Effector CD8-positive, alpha-beta T cell (primary cell): Measurements from ENCODE around the gene ETFB.

Experiments
- DNase-seq: peaks from one replicate; lab custom pipeline; 2025; lab: John Stamatoyannopoulos, UW

ETFB gene

GRCh38 chr19:51327066-51328001, 38.9 kb downstream of the ETFB start:
- DNase-seq = peak; percentile 24

- DNase-seq = no peak
These were observed 39.7 kb downstream of the ETFB start for GRCh38 chr19:51326216-51327065.

- no peak for DNase-seq
These were observed 40.8 kb downstream of the ETFB start for GRCh38 chr19:51325161-51325976.

DNA sequence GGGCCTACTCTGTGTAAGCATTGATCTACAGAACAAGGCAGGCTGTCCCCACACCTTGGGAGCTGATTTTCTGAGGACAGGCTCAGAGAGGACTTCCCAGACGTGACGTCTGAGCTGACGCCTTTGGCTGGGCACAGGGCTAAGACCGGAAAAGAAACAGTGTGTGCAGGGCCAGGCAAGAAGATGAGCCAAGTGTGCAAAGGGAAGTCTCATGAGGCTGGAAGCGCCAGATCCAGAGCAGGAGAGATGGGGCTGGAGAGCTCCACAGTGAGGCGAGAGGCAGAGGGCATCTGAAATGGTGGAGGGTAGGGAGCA, 42.1 kb downstream of the ETFB start:
- no peak for DNase-seq

DNA sequence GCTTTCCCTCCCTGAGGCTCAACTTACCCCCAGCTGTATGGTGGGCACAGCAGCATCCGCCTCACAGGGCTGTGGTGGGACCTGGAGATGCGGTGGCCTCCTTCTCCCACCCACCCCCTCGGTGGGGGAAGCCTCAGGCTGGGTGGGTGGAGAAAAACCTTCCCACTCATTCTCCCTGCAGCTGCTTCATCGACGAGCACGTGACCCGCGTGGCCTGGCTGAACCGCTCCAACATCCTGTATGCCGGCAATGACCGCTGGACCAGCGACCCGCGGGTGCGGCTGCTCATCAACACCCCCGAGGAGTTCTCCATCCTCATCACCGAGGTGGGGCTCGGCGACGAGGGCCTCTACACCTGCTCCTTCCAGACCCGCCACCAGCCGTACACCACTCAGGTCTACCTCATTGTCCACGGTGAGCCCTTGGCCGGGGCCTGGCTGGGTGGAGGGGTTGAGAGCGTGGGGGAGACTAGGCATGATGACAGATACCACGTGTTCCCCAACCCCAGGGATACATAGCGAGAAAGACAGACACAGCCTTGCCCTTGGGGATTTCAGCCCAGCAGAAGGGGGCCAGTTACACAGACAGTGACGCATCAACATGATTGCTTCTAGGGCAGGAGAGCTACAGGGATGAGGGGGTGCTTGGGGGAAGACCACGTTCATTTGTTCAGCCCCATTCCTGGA, 42.6 kb downstream of the ETFB start:
- no peak for DNase-seq

DNA sequence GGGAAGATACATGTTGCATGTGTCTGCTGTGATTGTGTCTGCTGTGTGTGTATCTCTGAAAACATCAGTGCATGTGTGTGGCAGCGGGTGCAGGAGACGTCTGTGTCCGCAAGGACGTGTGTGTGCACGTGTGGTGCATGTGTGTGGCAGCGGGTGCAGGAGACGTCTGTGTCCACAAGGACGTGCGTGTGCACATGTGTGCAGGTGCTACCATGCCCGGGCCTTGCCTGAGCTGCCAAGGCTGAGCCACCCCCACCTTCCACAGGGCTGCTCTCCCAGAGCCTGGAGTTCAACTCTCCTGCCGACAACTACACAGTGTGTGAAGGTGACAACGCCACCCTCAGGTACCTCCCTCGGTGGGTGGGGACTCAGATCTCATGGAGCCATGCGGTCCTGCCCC, 44.4 kb downstream of the ETFB start:
- no peak for DNase-seq

DNA sequence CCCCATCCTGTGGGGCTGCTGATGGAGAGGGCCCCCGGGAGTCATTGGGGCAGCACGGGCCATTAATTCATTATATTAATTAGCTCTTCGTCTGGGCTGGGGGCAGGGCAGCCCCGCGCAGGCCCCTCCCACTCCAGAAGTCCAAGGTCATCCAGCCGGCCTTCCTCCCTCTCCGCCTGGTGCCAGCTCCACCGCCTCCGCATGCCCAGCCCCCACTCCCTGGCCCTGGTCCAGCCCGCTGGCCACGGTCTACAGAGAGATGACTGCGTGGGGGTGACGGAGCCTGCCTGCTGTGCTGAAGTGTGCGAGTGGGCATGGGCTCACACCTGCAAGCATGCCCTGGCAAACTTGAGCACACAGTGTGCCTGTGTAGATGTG, 45.9 kb downstream of the ETFB start:
- DNase-seq = no peak

DNA sequence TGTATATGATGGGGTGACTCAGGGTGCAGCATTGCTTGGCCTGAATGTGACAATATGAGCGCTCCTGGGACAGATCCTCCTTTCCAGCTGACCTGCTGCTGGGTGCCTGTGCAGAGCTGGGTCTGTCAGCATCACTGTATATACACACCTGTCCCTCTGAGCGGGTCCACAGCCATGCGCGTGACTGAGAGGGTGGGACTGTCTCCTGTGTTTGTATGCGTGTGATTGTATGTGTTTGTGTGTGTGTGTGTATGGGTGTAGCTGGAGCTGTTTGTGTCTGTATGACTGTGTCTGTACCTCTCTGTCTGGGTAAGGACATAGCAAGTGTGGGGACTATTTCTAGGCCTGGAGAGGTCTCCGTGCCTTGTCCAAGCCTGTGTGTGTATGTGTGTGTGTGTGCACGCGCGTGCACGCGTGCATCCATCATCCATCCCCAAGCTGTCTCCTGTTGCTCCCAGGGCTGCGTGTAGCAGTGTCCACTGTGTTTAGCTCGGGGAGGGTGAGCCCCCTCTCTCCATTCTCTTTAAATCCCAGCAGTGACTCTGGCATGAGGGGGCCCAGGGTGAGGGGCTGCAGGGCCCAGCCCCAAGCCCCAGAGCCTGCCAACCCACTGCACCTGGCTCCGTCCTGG, 46.4 kb downstream of the ETFB start:
- DNase-seq = no peak

- no peak for DNase-seq
These were observed 47.2 kb downstream of the ETFB start for GRCh38 chr19:51318687-51319648.

DNA sequence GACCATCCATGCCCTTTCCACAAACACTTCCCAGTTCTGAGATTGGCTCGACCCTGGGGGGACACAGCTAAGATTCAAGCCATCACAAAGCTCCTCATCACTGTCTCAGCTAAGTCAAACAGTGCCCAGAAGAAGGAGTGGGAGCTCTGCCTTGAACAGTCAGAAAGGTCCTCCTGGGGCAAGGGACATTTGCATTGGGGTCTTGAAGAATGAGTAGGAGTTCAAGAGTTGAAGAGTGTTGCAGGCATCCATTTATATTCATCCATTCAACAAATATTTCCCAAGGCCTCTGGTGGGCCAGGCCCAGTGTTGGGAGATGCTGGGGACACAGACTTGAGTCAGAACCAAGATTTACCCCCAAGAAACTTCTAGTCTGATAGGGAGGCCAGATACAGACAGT, 48.2 kb downstream of the ETFB start:
- no peak for DNase-seq

DNA sequence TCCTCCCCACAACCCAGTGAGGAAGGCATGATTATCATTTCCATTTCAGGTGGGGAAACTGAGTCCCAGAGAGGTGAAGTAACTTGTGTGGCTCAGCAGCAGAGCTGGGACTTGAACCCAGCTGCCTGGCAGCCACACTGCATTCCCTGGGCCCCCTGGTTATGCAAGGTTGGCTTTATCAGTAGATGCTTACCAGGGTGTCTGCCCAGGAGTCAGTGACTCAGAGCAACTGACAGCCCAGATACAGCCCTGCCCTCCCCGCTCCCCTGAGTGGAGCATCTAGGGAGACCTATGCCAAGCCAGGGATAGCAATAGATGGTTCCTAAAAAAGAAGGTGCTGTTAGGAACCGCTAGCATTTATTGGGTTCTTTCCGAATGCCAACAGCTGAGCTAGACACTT, 48.8 kb downstream of the ETFB start:
- DNase-seq = no peak

GRCh38 chr19:51316688-51317087, 49.5 kb downstream of the ETFB start:
- no peak for DNase-seq

DNA sequence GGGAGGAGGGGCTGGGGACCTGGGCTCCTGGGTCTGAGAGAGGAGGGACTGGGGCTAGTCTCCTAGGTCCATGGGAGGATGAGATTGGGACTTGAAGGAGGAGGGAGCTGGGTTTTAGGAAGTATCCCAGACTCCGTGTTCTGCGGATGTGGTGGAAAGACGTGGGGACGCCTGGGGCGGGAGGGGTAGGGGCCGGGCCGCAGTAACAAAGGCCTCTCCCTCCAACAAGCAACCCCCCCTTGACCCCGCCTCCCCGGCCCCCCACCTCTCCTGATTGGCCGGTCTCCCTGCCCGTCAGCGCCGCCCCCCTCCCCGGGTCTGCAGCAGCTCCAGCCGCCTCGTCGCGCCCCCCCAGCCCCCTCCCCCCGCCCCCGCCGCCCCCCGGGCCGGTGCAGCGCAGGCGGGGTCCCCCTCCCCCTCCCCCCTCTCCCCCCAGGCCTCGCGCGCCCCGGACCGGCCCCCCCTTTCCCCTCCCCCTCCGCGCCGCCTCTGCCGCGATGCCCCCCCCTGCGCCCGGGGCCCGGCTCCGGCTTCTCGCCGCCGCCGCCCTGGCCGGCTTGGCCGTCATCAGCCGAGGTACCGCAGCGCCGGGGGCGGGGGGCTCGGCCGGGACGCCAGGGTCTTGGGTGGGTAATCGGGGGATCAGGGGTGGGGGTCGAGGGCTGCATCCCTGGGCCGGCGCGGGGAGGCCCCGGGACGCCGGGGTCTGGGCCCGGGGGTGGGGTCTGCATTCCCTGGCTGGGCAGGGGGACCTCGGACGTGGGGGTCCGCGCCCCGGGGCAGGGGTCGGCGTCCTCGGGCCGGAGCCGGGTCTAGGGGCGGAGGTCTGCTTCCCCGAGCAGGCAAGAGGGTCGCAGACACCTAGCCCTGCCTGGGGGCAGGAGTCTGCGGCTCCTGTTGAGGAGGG, 54.6 kb downstream of the ETFB start, which contains the start of gene IGLON5:
IGLON5 (plus strand) TSS at position 294 of the 907 bp plus-strand sequence; CDS start at position 498, 204 bp downstream.
- DNase-seq = no peak

DNA sequence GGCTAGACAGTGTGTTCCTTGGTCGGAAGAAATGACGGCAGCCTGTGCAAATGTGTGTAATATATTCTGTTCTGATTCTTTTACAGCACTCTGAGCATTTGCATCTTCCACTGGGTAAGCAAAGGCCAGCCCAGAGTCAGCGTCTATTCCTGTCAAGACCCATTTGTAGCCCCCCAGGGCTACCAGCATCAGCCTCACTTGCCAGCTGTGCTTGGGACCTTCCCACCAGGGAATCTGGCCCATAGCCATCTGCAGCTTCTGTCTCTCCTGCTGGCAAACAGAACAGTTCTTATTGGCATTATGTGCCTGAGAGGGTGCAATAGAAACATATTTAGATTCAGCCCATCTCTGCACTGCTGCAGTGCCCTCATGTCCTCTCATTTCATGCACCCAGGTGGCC, 60.7 kb downstream of the ETFB start:
- DNase-seq = no peak

DNA sequence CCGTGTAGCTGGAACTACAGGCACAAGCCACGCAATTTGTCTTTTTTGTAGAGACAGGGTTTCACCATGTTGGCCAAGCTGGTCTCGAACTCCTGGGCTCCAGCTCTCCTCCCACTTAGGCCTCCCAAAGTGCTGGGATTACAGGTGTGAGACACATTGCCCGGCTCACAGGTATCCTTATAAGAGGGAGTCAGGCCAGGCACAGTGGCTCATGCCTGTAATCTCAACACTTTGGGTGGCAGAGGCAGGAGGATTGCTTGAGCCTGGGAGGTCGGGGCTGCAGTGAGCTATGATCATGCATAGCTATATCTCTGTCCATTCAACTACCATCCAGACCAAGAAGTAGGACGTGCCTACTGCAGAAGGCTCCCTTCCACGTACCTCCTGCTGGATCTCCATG, 64.9 kb downstream of the ETFB start:
- DNase-seq = no peak

GRCh38 chr19:51297406-51297805, 68.8 kb downstream of the ETFB start:
- DNase-seq = no peak

DNA sequence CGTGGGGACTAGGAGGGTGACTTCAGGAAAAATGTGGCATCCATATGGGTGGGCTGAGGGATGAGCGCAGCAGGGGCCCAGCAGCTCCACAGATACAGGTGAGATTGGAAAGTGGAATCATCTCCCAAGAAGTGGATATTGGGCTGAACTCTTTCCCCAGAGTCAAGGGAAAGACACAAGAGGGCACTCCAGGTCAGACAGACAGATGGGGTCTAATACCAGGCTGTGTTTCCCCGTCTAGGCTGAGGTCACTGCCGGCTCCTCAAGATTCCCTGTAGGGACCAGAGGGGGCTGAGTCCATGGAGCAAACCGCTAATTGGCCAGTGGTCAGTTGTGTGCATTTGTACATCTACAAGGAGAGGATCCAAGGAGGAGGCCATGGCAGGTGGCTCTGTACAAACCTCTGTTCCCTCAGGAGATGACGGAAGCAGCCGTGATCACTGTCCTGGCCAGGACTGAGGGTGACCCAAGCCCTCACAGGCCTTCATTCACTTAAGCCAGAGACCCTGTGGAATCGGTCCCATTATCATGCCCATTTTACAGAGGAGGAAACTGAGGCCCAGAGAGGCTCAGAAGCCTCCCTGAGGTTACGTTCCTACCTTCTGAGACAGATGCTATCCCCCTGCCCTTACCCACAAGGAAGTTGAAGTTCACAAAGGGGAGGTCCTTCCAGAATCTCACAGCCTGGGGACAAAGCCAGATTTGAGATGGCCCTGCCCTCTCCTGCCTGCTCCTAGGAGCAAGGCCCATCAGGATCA, 69.7 kb downstream of the ETFB start:
- DNase-seq = no peak
